WTC11 (cell line): ENCODE results near the gene NOP10. TPM values are rescaled to one million over a fixed set of nuclear protein-coding genes. Genes with fewer than 3 reads are reported as not detected.
A peak's percentile ranks its signal among the peaks of the same experiment; 100 is the strongest.

Experiments
- ARID4B ChIP-seq: sonication (generic); formaldehyde crosslinking; IDR thresholded peaks from 2 replicates; pipeline ENCODE4 v1.8.0; 2023; ENCODE audit warnings: missing genetic modification reagents, mild to moderate bottlenecking, borderline replicate concordance
- ATF1 ChIP-seq: sonication (generic); formaldehyde crosslinking; IDR thresholded peaks from 2 replicates; pipeline ENCODE4 v1.8.1; 2023; ENCODE audit warnings: mild to moderate bottlenecking, moderate library complexity, missing genetic modification reagents
- CREB1 ChIP-seq: sonication (generic); formaldehyde crosslinking; IDR thresholded peaks from 2 replicates; pipeline ENCODE4 v1.8.0; 2023; ENCODE audit warnings: mild to moderate bottlenecking, missing genetic modification reagents
- E2F5 ChIP-seq: sonication (generic); formaldehyde crosslinking; IDR thresholded peaks from 2 replicates; pipeline ENCODE4 v1.8.1; 2022; ENCODE audit warnings: mild to moderate bottlenecking, moderate library complexity, missing genetic modification reagents
- ELF4 ChIP-seq: sonication (generic); formaldehyde crosslinking; IDR thresholded peaks from 2 replicates; pipeline ENCODE4 v1.8.1; 2022; ENCODE audit warnings: low read depth, mild to moderate bottlenecking, moderate library complexity, missing genetic modification reagents
- EMX1 ChIP-seq: fragments of 250-450 bp; sonication (Bioruptor Pico); IDR thresholded peaks from 2 replicates; pipeline ENCODE4 v1.8.0; 2021; ENCODE audit warnings: mild to moderate bottlenecking
- ERG ChIP-seq: fragments of 250-450 bp; sonication (Bioruptor Pico); IDR thresholded peaks from 2 replicates; pipeline ENCODE4 v1.8.0; 2021; ENCODE audit warnings: mild to moderate bottlenecking
- ETV6 ChIP-seq: sonication (generic); formaldehyde crosslinking; IDR thresholded peaks from 2 replicates; pipeline ENCODE4 v1.8.1; 2022; ENCODE audit warnings: mild to moderate bottlenecking, missing genetic modification reagents
- FOXP1 ChIP-seq: sonication (generic); formaldehyde crosslinking; IDR thresholded peaks from 2 replicates; pipeline ENCODE4 v1.8.0; 2022; ENCODE audit warnings: missing genetic modification reagents, mild to moderate bottlenecking, moderate library complexity, borderline replicate concordance
- MYBL2 ChIP-seq: sonication (generic); formaldehyde crosslinking; IDR thresholded peaks from 2 replicates; pipeline ENCODE4 v1.8.1; 2023; ENCODE audit warnings: mild to moderate bottlenecking, moderate library complexity, missing genetic modification reagents
- NFATC4 ChIP-seq: fragments of 250-450 bp; sonication (Bioruptor Pico); IDR thresholded peaks from 2 replicates; pipeline ENCODE4 v1.9.0; 2021; ENCODE audit warnings: mild to moderate bottlenecking
- NFE2L1 ChIP-seq: sonication (generic); formaldehyde crosslinking; IDR thresholded peaks from 2 replicates; pipeline ENCODE4 v1.8.1; 2023; ENCODE audit warnings: missing genetic modification reagents
- NR2C2 ChIP-seq: sonication (generic); formaldehyde crosslinking; IDR thresholded peaks from 2 replicates; pipeline ENCODE4 v1.8.0; 2022; ENCODE audit warnings: mild to moderate bottlenecking, missing genetic modification reagents
- SMAD3 ChIP-seq: sonication (generic); formaldehyde crosslinking; IDR thresholded peaks from 2 replicates; pipeline ENCODE4 v1.8.0; 2022; ENCODE audit warnings: missing genetic modification reagents, mild to moderate bottlenecking, borderline replicate concordance
- SMAD4 ChIP-seq: sonication (generic); formaldehyde crosslinking; IDR thresholded peaks from 2 replicates; pipeline ENCODE4 v1.8.0; 2022; ENCODE audit warnings: mild to moderate bottlenecking, missing genetic modification reagents
- TEAD1 ChIP-seq: sonication (generic); formaldehyde crosslinking; IDR thresholded peaks from 2 replicates; pipeline ENCODE4 v1.8.0; 2022; ENCODE audit warnings: mild to moderate bottlenecking, missing genetic modification reagents
- TEAD4 ChIP-seq: sonication (generic); formaldehyde crosslinking; IDR thresholded peaks from 2 replicates; pipeline ENCODE4 v1.8.0; 2022; ENCODE audit warnings: mild to moderate bottlenecking, missing genetic modification reagents
- USF1 ChIP-seq: sonication (generic); formaldehyde crosslinking; IDR thresholded peaks from 2 replicates; pipeline ENCODE4 v1.8.0; 2022; ENCODE audit warnings: mild to moderate bottlenecking, missing genetic modification reagents
- ZNF317 ChIP-seq: sonication (generic); formaldehyde crosslinking; IDR thresholded peaks from 2 replicates; pipeline ENCODE4 v1.8.1; 2023; ENCODE audit warnings: low read depth, mild to moderate bottlenecking, moderate library complexity, missing genetic modification reagents, borderline replicate concordance
- ZNF416 ChIP-seq: fragments of 250-450 bp; sonication (Bioruptor Pico); IDR thresholded peaks from 2 replicates; pipeline ENCODE4 v1.9.0; 2021; ENCODE audit warnings: mild to moderate bottlenecking, inconsistent platforms
- ZNF423 ChIP-seq: fragments of 250-450 bp; sonication (Bioruptor Pico); IDR thresholded peaks from 2 replicates; pipeline ENCODE4 v2.1.2; 2022; ENCODE audit warnings: mild to moderate bottlenecking, moderate library complexity
- total RNA-seq: library from RNA; stranded (reverse); gene quantifications from 3 replicates; pipeline ENCODE4 v1.2.3, GENCODE V29; 2021
- TF ChIP-seq, protein P1 (sequence below): fragments of 250-450 bp; sonication (Bioruptor Pico); conservative IDR thresholded peaks from 2 replicates; pipeline ENCODE4 v1.9.0; 2021; ENCODE audit warnings: mild to moderate bottlenecking
- TF ChIP-seq, protein P2 (sequence below): fragments of 250-450 bp; sonication (Bioruptor Pico); IDR thresholded peaks from 2 replicates; pipeline ENCODE4 v1.9.0; 2021; ENCODE audit warnings: mild to moderate bottlenecking, borderline replicate concordance
- TF ChIP-seq, protein P3 (sequence below): fragments of 250-450 bp; sonication (Bioruptor Pico); IDR thresholded peaks from 2 replicates; pipeline ENCODE4 v1.9.0; 2021; ENCODE audit warnings: mild to moderate bottlenecking

NOP10 gene
- total RNA-seq, 1 experiment from 2014 or later = 220 TPM

- TF ChIP-seq NFATC4 (no peak), ZNF317 (CRISPR knock-in tag) (0 out of 2 replicates have a peak, but pooled peaks have one; percentile 11), MYBL2 (no peak), ZNF423 (CRISPR knock-in tag) (no peak), NFE2L1 (CRISPR knock-in tag) (peak; percentile 14; the same call in 1 of the 2 replicates), ETV6 (CRISPR knock-in tag) (peak; percentile 81), TEAD4 (CRISPR knock-in tag) (no peak), FOXP1 (CRISPR knock-in tag) (peak; percentile 78; the same call in 1 of the 2 replicates), TEAD1 (CRISPR knock-in tag) (no peak), NR2C2 (CRISPR knock-in tag) (no peak), EMX1 (CRISPR knock-in tag) (0 out of 2 replicates have a peak, but pooled peaks have one; percentile 51), ERG (CRISPR knock-in tag) (no peak), ELF4 (CRISPR knock-in tag) (no peak), E2F5 (CRISPR knock-in tag) (peak; percentile 41; the same call in 1 of the 2 replicates), ZNF416 (CRISPR knock-in tag) (no peak), ATF1 (CRISPR knock-in tag) (no peak), SMAD4 (CRISPR knock-in tag) (no peak), ARID4B (CRISPR knock-in tag) (no peak), USF1 (CRISPR knock-in tag) (0 out of 2 replicates have a peak, but pooled peaks have one; percentile 28), SMAD3 (CRISPR knock-in tag) (peak; percentile 20; the same call in 1 of the 2 replicates), CREB1 (CRISPR knock-in tag) (0 out of 2 replicates have a peak, but pooled peaks have one; percentile 26)
- TF ChIP-seq, protein P1, sequence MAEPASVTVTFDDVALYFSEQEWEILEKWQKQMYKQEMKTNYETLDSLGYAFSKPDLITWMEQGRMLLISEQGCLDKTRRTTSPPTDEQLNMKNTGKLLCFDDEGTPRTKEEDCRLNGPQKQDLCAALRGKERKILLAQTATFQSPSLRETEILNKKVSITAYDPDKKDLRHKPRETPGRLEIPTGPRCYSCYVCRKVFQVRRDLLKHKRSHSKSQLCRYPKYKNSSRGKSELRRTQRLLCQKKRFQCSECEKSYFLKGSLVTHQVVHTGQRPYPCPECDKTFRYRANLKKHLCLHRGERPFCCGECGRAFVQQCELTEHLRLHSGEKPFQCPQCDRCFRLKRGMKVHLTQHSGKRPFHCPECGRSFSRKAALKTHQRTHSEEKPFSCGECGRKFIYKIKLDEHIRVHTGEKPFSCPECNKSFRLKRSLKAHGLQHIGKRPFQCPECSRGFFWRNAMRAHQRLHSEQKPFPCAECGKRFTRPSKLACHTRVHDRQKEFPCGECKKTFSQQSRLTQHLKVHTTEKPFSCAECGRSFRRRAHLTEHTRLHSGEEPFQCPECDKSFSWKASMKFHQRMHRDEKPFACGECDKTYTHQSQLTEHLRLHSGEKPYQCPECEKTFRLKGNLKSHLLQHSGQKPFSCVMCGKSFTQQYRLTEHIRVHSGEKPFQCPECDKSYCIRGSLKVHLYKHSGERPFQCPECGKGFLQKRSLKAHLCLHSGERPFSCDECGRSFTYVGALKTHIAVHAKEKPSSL (CRISPR knock-in tag) = no peak
- TF ChIP-seq, protein P2, sequence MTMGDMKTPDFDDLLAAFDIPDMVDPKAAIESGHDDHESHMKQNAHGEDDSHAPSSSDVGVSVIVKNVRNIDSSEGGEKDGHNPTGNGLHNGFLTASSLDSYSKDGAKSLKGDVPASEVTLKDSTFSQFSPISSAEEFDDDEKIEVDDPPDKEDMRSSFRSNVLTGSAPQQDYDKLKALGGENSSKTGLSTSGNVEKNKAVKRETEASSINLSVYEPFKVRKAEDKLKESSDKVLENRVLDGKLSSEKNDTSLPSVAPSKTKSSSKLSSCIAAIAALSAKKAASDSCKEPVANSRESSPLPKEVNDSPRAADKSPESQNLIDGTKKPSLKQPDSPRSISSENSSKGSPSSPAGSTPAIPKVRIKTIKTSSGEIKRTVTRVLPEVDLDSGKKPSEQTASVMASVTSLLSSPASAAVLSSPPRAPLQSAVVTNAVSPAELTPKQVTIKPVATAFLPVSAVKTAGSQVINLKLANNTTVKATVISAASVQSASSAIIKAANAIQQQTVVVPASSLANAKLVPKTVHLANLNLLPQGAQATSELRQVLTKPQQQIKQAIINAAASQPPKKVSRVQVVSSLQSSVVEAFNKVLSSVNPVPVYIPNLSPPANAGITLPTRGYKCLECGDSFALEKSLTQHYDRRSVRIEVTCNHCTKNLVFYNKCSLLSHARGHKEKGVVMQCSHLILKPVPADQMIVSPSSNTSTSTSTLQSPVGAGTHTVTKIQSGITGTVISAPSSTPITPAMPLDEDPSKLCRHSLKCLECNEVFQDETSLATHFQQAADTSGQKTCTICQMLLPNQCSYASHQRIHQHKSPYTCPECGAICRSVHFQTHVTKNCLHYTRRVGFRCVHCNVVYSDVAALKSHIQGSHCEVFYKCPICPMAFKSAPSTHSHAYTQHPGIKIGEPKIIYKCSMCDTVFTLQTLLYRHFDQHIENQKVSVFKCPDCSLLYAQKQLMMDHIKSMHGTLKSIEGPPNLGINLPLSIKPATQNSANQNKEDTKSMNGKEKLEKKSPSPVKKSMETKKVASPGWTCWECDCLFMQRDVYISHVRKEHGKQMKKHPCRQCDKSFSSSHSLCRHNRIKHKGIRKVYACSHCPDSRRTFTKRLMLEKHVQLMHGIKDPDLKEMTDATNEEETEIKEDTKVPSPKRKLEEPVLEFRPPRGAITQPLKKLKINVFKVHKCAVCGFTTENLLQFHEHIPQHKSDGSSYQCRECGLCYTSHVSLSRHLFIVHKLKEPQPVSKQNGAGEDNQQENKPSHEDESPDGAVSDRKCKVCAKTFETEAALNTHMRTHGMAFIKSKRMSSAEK (CRISPR knock-in tag) = no peak
- TF ChIP-seq, protein P3, sequence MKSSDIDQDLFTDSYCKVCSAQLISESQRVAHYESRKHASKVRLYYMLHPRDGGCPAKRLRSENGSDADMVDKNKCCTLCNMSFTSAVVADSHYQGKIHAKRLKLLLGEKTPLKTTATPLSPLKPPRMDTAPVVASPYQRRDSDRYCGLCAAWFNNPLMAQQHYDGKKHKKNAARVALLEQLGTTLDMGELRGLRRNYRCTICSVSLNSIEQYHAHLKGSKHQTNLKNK (CRISPR knock-in tag) = no peak
Measured at GRCh38 chr15:34367101-34368081, 24.5 kb upstream of the NOP10 start, which contains the start of gene LPCAT4 (continued).
